ENCODE results near the gene ECE1.

Gene ECE1

DNA sequence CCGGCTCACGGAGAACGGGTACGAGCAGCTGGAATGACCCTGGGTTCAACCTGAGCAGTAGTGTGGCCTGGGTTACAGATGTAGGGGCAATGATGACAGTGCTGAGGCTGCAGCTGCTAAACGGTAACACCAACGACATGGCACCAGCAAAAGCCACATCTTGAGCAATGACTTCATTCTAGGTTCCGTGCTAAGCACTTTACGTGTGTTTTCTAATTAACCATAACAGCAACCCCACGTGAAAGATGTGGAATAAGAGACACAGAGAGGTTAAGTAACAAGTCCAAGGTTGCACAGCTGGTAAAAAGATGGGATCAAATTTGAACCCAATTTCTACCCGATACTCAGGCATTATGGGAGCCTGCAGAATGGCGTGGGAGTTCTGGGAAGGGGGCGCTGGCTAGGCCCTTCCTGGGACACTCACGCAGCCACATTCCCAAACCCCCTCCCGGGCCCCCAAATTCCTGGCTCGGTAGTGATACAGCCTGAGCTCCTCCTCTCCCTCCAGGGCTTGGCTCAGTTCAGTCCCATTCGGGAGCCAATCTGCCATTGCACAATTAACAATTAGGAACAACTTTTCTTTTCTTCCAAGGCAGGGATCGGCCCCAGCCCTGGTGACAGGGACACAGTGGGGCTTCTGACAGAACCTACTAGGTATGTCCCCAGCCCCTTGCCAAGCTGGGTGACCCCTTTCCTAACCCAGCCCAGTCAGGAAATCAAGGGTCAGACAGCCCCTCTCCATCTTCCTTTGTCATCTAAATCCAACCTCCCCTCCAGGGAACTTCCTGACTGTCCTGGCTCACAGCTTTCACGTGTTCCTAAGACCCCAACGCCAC lies 23.8 kb upstream of the ECE1 start:
- H3K9me3 ChIP-seq (replicated peaks in 1 of 2; ENCODE audit: control insufficient read depth in 2 of 2, insufficient read depth in 1 of 2, low read depth in 1 of 2, low read length in 2 of 2) = peaks cover 0 to 2% of the 10 kb centered on the region in 2 donors
- peak overlapping the region; percentile 13 for H3K18ac ChIP-seq (ENCODE audit: low read length)
- H2AK5ac ChIP-seq (ENCODE audit: low read depth, low read length) = no peak overlapping the region
- H3K23ac ChIP-seq (ENCODE audit: low read depth, low read length, poor library complexity) = no peak overlapping the region
- no peak overlapping the region for H4K91ac ChIP-seq (ENCODE audit: low read depth, low read length, poor library complexity)
- DNase-seq (ENCODE audit: low spot score) = no peak
- H3K4me1 ChIP-seq (ENCODE audit: control insufficient read depth in 2 of 2, insufficient read depth in 1 of 2, low read depth in 1 of 2, low read length in 2 of 2) = peaks cover 38% of the 10 kb centered on the region in 2 donors
- H3K9ac ChIP-seq (ENCODE audit: low read depth, low read length, poor library complexity) = no peak overlapping the region
- no peak overlapping the region for H3K4me3 ChIP-seq (ENCODE audit: low read length in 2 of 2)
- no peak overlapping the region for H2BK12ac ChIP-seq (ENCODE audit: low read length)
- H3K79me1 ChIP-seq (ENCODE audit: low read depth, low read length) = peaks cover 2% of the 10 kb centered on the region
- H2BK5ac ChIP-seq (ENCODE audit: low read length) = no peak overlapping the region
- no peak overlapping the region for H2BK15ac ChIP-seq (ENCODE audit: low read length)
- H3K27me3 ChIP-seq (ENCODE audit: control insufficient read depth in 3 of 3, insufficient read depth in 3 of 3, low read depth in 1 of 3, low read length in 3 of 3) = no peaks in the 10 kb centered on the region
- no CpG with 5 or more reads among the region's 19 CpGs for WGBS, 2 donors (ENCODE audit: extremely low coverage in 2 of 2, insufficient read length in 2 of 2, insufficient replicate concordance in 1 of 2)
- H2AFZ ChIP-seq (ENCODE audit: low read length) = no peak overlapping the region
- no peak overlapping the region for H3K27ac ChIP-seq (replicated peaks; ENCODE audit: low read length)
- H4K8ac ChIP-seq (ENCODE audit: low read depth, low read length) = no peak overlapping the region
- no peak overlapping the region for H2BK120ac ChIP-seq (ENCODE audit: low read depth, low read length)
- no peak overlapping the region for H3K4me2 ChIP-seq (ENCODE audit: insufficient read depth, low read length, poor library complexity, severe bottlenecking)
- no peaks in the 10 kb centered on the region for H3K36me3 ChIP-seq (replicated peaks in 1 of 2; ENCODE audit: control insufficient read depth in 2 of 2, insufficient read depth in 2 of 2, low read length in 2 of 2)
- H3K14ac ChIP-seq (ENCODE audit: low read length) = no peak overlapping the region
- no peak overlapping the region for H3K4ac ChIP-seq (ENCODE audit: low read length)

DNA sequence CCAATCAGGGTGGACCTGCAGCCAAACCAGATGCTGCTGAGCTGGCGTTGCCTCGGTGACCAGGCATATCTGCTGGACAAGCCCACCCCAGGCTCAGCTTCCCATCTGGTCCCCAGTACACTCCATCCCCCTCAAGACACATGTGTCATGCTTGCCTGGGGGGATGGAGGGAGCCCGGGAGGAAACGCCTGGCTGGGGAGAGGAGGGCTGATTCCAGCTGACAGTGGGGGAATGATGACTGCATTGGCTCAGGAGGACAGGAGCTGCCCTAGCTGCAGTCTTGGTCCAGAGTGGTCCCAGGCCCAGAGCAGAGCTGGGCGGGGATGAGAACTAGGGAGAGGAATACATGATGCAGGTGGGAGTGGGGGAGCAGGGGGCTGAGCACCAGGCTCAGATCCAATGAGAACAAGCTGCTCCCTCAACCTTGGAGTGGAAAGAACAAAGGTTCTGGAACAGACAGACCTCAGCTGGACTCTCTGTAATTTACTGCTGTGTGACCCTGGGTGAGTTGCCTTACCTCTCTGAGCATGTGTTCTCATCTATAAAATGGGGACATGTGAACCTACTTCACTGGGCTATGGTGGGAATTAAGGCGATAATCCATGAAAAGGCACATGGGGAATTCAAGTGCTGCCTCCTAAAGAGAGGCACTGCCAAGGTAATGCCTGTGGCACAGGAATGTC lies 23.1 kb upstream of the ECE1 start:
- H2BK5ac ChIP-seq (ENCODE audit: low read length) = no peak overlapping the region
- H3K14ac ChIP-seq (ENCODE audit: low read length) = peak overlapping the region; percentile 2
- H3K79me1 ChIP-seq (ENCODE audit: low read depth, low read length) = peaks cover 2% of the 10 kb centered on the region
- no CpG with 5 or more reads among the region's 6 CpGs for WGBS, 2 donors (ENCODE audit: extremely low coverage in 2 of 2, insufficient read length in 2 of 2, insufficient replicate concordance in 1 of 2)
- H3K4ac ChIP-seq (ENCODE audit: low read length) = no peak overlapping the region
- H2BK120ac ChIP-seq (ENCODE audit: low read depth, low read length) = no peak overlapping the region
- H3K9ac ChIP-seq (ENCODE audit: low read depth, low read length, poor library complexity) = no peak overlapping the region
- peaks cover 0 to 2% of the 10 kb centered on the region in 2 donors for H3K9me3 ChIP-seq (replicated peaks in 1 of 2; ENCODE audit: control insufficient read depth in 2 of 2, insufficient read depth in 1 of 2, low read depth in 1 of 2, low read length in 2 of 2)
- no peak overlapping the region for H2BK12ac ChIP-seq (ENCODE audit: low read length)
- H3K18ac ChIP-seq (ENCODE audit: low read length) = peak overlapping the region; percentile 15
- H2AK5ac ChIP-seq (ENCODE audit: low read depth, low read length) = no peak overlapping the region
- H2BK15ac ChIP-seq (ENCODE audit: low read length) = no peak overlapping the region
- H3K4me1 ChIP-seq (ENCODE audit: control insufficient read depth in 2 of 2, insufficient read depth in 1 of 2, low read depth in 1 of 2, low read length in 2 of 2) = peaks cover 39 to 41% of the 10 kb centered on the region in 2 donors
- H3K23ac ChIP-seq (ENCODE audit: low read depth, low read length, poor library complexity) = no peak overlapping the region
- no peak overlapping the region for H4K8ac ChIP-seq (ENCODE audit: low read depth, low read length)
- no peak overlapping the region for H4K91ac ChIP-seq (ENCODE audit: low read depth, low read length, poor library complexity)
- no peaks in the 10 kb centered on the region for H3K27me3 ChIP-seq (ENCODE audit: control insufficient read depth in 3 of 3, insufficient read depth in 3 of 3, low read depth in 1 of 3, low read length in 3 of 3)
- no peaks in the 10 kb centered on the region for H3K36me3 ChIP-seq (replicated peaks in 1 of 2; ENCODE audit: control insufficient read depth in 2 of 2, insufficient read depth in 2 of 2, low read length in 2 of 2)
- H3K4me3 ChIP-seq (ENCODE audit: low read length in 2 of 2) = peak overlapping the region in 1 of 2 donors; percentile 47
- no peak overlapping the region for H3K27ac ChIP-seq (replicated peaks; ENCODE audit: low read length)
- no peak for DNase-seq (ENCODE audit: low spot score)
- H3K4me2 ChIP-seq (ENCODE audit: insufficient read depth, low read length, poor library complexity, severe bottlenecking) = no peak overlapping the region
- no peak overlapping the region for H2AFZ ChIP-seq (ENCODE audit: low read length)

DNA sequence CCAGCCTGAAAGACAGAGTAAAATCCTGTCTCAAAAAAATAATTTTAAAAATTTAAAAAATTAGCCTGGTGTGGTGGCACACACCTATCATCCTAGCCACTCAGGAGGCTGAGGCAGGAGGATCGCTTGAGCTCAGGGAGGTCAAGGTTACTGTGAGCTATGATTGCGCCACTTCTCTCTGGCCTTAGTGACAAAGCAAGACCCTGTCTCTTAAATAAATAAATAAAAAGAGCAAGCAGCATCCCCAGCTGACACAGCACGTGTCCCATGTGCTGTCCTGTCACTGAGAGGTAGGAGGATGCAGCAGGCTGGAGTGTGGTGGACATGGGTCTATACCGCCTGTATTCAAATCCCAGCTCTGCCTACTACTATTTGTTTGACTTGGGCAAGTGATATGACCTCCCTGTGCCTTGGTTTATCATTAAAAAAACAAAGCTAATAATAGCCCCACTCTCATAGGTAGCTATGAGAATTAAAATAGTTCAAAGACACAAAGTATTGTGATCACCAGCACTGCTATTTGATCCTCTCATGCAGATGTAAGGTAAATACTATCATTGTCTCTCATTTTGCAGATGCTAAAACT lies 22.2 kb upstream of the ECE1 start:
- H3K27me3 ChIP-seq (ENCODE audit: control insufficient read depth in 3 of 3, insufficient read depth in 3 of 3, low read depth in 1 of 3, low read length in 3 of 3) = no peaks in the 10 kb centered on the region
- no peak overlapping the region for H3K4me3 ChIP-seq (ENCODE audit: low read length in 2 of 2)
- no peak overlapping the region for H2BK12ac ChIP-seq (ENCODE audit: low read length)
- H3K4me2 ChIP-seq (ENCODE audit: insufficient read depth, low read length, poor library complexity, severe bottlenecking) = no peak overlapping the region
- peaks cover 0 to 2% of the 10 kb centered on the region in 2 donors for H3K9me3 ChIP-seq (replicated peaks in 1 of 2; ENCODE audit: control insufficient read depth in 2 of 2, insufficient read depth in 1 of 2, low read depth in 1 of 2, low read length in 2 of 2)
- H3K14ac ChIP-seq (ENCODE audit: low read length) = no peak overlapping the region
- H2AK5ac ChIP-seq (ENCODE audit: low read depth, low read length) = no peak overlapping the region
- no peak overlapping the region for H3K4ac ChIP-seq (ENCODE audit: low read length)
- no peak overlapping the region for H2AFZ ChIP-seq (ENCODE audit: low read length)
- no peak overlapping the region for H2BK5ac ChIP-seq (ENCODE audit: low read length)
- peaks cover 2% of the 10 kb centered on the region for H3K79me1 ChIP-seq (ENCODE audit: low read depth, low read length)
- no peak overlapping the region for H2BK120ac ChIP-seq (ENCODE audit: low read depth, low read length)
- H3K9ac ChIP-seq (ENCODE audit: low read depth, low read length, poor library complexity) = no peak overlapping the region
- H3K27ac ChIP-seq (replicated peaks; ENCODE audit: low read length) = no peak overlapping the region
- WGBS, 2 donors (ENCODE audit: extremely low coverage in 2 of 2, insufficient read length in 2 of 2, insufficient replicate concordance in 1 of 2) = no CpG with 5 or more reads among the region's 4 CpGs
- H4K8ac ChIP-seq (ENCODE audit: low read depth, low read length) = no peak overlapping the region
- no peak overlapping the region for H4K91ac ChIP-seq (ENCODE audit: low read depth, low read length, poor library complexity)
- no peak for DNase-seq (ENCODE audit: low spot score)
- H2BK15ac ChIP-seq (ENCODE audit: low read length) = no peak overlapping the region
- H3K36me3 ChIP-seq (replicated peaks in 1 of 2; ENCODE audit: control insufficient read depth in 2 of 2, insufficient read depth in 2 of 2, low read length in 2 of 2) = no peaks in the 10 kb centered on the region
- no peak overlapping the region for H3K23ac ChIP-seq (ENCODE audit: low read depth, low read length, poor library complexity)
- H3K18ac ChIP-seq (ENCODE audit: low read length) = no peak overlapping the region
- peaks cover 45 to 46% of the 10 kb centered on the region in 2 donors for H3K4me1 ChIP-seq (ENCODE audit: control insufficient read depth in 2 of 2, insufficient read depth in 1 of 2, low read depth in 1 of 2, low read length in 2 of 2)

DNA sequence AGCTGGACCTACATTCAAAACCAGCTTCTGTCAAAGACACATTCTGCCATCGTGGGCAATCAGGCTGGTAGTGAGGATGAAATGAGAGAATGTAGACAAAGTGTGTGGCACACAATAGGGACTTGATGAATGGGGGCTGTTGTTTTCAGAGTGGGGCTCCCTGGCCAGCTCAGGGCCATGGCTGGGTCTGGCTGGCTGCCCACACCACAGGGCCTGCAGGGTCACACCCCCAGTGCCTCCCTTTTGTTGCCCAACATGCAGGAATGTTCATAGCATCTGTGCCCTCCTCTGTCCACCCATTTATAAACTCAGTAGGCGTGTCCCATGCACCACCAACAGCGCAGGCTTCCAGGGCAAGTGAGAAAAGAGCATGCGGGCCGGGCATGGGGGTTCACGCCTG lies 20.8 kb upstream of the ECE1 start:
- Histone ChIP-seq H3K79me1 (ENCODE audit: low read depth, low read length) (peaks cover 2% of the 10 kb centered on the region), H2BK5ac (ENCODE audit: low read length) (no peak overlapping the region), H4K8ac (ENCODE audit: low read depth, low read length) (no peak overlapping the region), H3K27me3 (ENCODE audit: control insufficient read depth in 3 of 3, insufficient read depth in 3 of 3, low read depth in 1 of 3, low read length in 3 of 3) (no peaks in the 10 kb centered on the region), H3K27ac (replicated peaks; ENCODE audit: low read length) (no peak overlapping the region), H2AK5ac (ENCODE audit: low read depth, low read length) (peak overlapping the region; percentile 8), H3K14ac (ENCODE audit: low read length) (no peak overlapping the region), H2AFZ (ENCODE audit: low read length) (no peak overlapping the region), H3K4me3 (ENCODE audit: low read length in 2 of 2) (no peak overlapping the region), H3K9me3 (replicated peaks in 1 of 2; ENCODE audit: control insufficient read depth in 2 of 2, insufficient read depth in 1 of 2, low read depth in 1 of 2, low read length in 2 of 2) (peaks cover 0 to 2% of the 10 kb centered on the region in 2 donors), H3K18ac (ENCODE audit: low read length) (no peak overlapping the region), H3K36me3 (replicated peaks in 1 of 2; ENCODE audit: control insufficient read depth in 2 of 2, insufficient read depth in 2 of 2, low read length in 2 of 2) (no peaks in the 10 kb centered on the region), H3K4me2 (ENCODE audit: insufficient read depth, low read length, poor library complexity, severe bottlenecking) (no peak overlapping the region), H2BK12ac (ENCODE audit: low read length) (no peak overlapping the region), H3K4me1 (ENCODE audit: control insufficient read depth in 2 of 2, insufficient read depth in 1 of 2, low read depth in 1 of 2, low read length in 2 of 2) (peaks cover 45 to 48% of the 10 kb centered on the region in 2 donors), H3K4ac (ENCODE audit: low read length) (no peak overlapping the region), H2BK120ac (ENCODE audit: low read depth, low read length) (no peak overlapping the region), H3K23ac (ENCODE audit: low read depth, low read length, poor library complexity) (no peak overlapping the region), H4K91ac (ENCODE audit: low read depth, low read length, poor library complexity) (no peak overlapping the region), H3K9ac (ENCODE audit: low read depth, low read length, poor library complexity) (peak overlapping the region; percentile 7), H2BK15ac (ENCODE audit: low read length) (no peak overlapping the region)
- DNase-seq (ENCODE audit: low spot score) = no peak
- no CpG with 5 or more reads among the region's 6 CpGs for WGBS, 2 donors (ENCODE audit: extremely low coverage in 2 of 2, insufficient read length in 2 of 2, insufficient replicate concordance in 1 of 2)

Data from neuronal stem cell (in vitro differentiated cells).